Ishikawa (cell line): Measurements from ENCODE around the gene STRN.

Experiments used
- CREB1 ChIP-seq: IDR thresholded peaks from 2 replicates; pipeline ENCODE4 v1.6.1; 2012; ENCODE audit warnings: low read depth
- EP300 ChIP-seq: IDR thresholded peaks from 2 replicates; pipeline ENCODE4 v1.6.1; 2012; ENCODE audit warnings: borderline replicate concordance
- MAX ChIP-seq: IDR thresholded peaks from 2 replicates; pipeline ENCODE4 v1.6.1; 2012
- RAD21 ChIP-seq: IDR thresholded peaks from 2 replicates; pipeline ENCODE4 v1.6.1; 2012; ENCODE audit warnings: low read depth
- TCF12 ChIP-seq: IDR thresholded peaks from 2 replicates; pipeline ENCODE4 v1.6.1; 2012; ENCODE audit warnings: low read depth
- ZBTB7A ChIP-seq: IDR thresholded peaks from 2 replicates; pipeline ENCODE4 v1.6.1; 2012; ENCODE audit warnings: low read depth

- no peak for TF ChIP-seq EP300
- no peak for TF ChIP-seq CREB1
- no peak for TF ChIP-seq TCF12
- no peak for TF ChIP-seq RAD21
- TF ChIP-seq ZBTB7A = no peak
- no peak for TF ChIP-seq MAX
Measured at GRCh38 chr2:36963106-36963505, 3.2 kb downstream of the STRN start.
